ENCODE data around the gene DIDO1.

DNA sequence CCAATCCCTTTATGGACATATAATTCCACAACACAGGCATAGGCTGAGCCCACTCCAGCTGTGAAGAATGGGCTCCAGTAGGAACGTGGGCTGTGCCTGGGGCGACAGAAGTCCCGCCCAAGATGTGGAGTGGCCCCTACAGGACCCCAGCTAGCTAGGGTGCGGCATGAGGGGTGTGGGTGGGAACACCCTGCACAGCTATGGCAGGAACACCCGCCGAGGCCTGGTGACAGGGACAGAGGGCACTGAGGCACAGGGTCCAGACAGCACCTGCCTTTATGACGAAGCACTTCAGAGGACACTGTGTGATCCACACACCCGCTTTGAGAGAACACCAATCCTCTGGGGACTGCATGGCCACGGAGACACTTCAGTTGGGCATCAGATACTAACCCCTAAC is 36.4 kb downstream of the DIDO1 start:
- TF ChIP-seq, protein P1, sequence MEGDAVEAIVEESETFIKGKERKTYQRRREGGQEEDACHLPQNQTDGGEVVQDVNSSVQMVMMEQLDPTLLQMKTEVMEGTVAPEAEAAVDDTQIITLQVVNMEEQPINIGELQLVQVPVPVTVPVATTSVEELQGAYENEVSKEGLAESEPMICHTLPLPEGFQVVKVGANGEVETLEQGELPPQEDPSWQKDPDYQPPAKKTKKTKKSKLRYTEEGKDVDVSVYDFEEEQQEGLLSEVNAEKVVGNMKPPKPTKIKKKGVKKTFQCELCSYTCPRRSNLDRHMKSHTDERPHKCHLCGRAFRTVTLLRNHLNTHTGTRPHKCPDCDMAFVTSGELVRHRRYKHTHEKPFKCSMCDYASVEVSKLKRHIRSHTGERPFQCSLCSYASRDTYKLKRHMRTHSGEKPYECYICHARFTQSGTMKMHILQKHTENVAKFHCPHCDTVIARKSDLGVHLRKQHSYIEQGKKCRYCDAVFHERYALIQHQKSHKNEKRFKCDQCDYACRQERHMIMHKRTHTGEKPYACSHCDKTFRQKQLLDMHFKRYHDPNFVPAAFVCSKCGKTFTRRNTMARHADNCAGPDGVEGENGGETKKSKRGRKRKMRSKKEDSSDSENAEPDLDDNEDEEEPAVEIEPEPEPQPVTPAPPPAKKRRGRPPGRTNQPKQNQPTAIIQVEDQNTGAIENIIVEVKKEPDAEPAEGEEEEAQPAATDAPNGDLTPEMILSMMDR (IDR thresholded peaks at IDR 0.05), result no peak
- TF ChIP-seq EZH2 (IDR thresholded peaks at IDR 0.05; ENCODE audit: borderline replicate concordance, insufficient read depth, low read depth, low read length, poor library complexity, severe bottlenecking), result no peak

Data from B cell (primary cell).